Endometrial microvascular endothelial cells (primary cell): Measurements from ENCODE around the gene FAM47E. TPM values are rescaled to one million over a fixed set of nuclear protein-coding genes. Genes with fewer than 3 reads are reported as not detected.
"Not testable (repeated sequence)": the region's sequence is repeated elsewhere in the genome, so short reads cannot be mapped to it uniquely, and the experiment has no call there.

Experiments used
- in situ Hi-C: cut with HindIII; loops from 2 replicates; pipeline ENCODE4 v1.10.0; 2017; ENCODE audit warnings: low sequenced_read_pairs, low pct_unique_long_range_greater_than_20kb; ENCODE audit errors: inconsistent ontology term
- total RNA-seq: library from RNA; depleted of rRNA; stranded (reverse); fragments of >200 nt; gene quantifications from one replicate; pipeline ENCODE4 v1.2.3, GENCODE V29; 2015; ENCODE audit errors: inconsistent ontology term

FAM47E gene
- total RNA-seq, 1 donor from 2014 or later, result not detected

DNA sequence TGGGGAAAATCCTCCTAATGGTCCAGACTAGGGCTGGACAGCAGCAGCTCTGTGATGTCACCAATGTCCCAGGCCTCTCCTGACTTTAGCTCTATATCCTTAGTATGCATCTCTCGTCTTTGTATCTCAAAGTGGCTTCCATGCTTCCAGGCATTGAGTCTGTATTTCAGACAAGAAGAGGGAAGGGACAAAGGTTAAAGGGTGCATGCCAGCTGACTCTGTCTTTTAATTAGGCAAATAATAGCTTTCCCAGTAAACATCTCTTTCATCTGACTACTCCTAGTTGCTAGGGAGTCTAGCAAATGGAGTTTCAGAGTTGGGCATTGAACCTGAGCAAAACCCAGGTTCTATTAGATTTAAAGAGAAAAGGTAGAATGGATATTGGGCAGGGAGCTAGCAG is 5.4 kb downstream of the FAM47E start:
- in situ Hi-C loops, result no loop called here

GRCh38 chr4:76257824-76258223 is 6.3 kb downstream of the FAM47E start:
- in situ Hi-C loops, result no loop called here

DNA sequence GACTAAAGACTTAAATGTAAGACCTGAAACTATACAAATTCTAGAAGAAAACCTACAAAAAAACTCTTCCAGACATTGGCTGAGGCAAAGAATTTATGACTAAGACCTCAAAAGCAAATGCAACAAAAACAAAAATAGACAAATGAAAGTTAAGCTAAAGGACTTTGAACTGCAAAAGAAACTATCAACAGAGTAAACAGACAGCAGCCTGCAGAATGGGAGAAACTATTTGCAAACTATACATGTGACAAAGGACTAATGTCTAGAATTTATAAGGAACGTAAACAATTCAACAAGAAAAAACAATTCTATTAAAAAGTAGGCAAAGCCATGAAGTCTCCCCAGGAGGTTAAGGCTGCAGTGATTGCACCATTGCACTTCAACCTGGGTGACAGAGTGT is 9.1 kb downstream of the FAM47E start:
- in situ Hi-C loops, result no loop called here

DNA sequence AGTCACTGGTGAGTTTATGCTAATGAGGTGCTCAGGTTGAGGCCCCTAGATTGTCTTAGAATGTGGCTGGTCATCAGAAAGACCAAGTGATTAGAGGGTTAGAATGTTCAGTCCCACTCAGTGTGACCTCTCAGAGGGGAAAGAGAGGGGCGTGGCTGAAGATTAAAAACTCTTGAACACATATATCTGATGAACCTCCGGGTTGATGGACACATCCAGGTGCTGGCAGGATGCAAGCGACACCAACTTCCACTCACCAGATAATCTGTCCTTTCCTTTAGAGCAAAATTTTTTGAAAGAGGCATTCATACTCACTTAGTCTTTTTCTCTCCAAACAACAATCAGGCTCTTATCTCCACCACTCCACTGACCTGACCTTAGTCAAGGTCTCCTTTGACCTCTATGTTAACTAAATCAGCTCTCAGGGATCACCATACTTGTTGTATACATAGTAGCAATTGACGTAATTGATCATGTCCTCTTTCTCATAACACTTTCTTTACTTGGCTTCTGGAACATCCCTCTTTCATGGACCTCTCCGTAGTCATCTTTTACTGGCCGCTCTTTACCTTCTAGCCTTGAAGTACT is 14.2 kb downstream of the FAM47E start:
- in situ Hi-C loops, result no loop called here

DNA sequence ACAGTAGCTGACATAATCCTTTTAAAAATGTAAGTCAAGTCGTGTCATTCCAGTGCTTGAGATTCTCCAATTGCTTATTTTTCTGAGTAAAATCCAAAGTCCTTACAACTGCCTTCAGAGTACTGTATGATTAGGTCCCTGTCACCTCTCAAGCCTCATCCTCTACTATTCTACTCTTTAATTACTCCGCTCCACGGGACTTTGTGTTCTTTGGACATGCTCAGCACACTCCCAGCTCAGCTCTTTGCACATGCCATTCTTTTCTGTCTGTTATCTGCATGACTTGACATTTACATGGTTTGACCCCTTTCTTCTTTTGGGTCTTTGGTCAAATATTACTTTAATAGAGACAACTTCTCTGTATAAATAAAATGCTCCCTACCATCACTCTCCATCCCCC is 15.1 kb downstream of the FAM47E start:
- in situ Hi-C loops, result no loop called here

DNA sequence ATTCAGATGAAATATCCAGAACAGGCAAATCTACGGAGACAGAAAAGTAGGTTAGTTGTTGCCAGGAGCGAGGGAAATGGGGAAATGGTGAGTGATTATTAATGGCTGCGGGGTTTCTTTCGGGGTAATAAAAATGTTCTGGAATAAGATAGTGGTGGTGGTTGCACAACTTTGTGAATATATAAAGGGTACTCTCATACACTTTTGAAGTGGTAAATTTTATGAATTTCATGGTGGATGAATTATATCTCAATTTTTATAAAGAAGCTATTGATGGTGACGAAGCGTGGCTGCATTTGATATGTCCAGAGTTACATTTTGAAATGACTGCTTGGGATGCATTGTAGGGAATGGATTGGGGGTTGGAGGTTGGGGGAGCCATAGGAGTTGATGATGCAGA is 16.3 kb downstream of the FAM47E start:
- in situ Hi-C loops, result no loop called here

DNA sequence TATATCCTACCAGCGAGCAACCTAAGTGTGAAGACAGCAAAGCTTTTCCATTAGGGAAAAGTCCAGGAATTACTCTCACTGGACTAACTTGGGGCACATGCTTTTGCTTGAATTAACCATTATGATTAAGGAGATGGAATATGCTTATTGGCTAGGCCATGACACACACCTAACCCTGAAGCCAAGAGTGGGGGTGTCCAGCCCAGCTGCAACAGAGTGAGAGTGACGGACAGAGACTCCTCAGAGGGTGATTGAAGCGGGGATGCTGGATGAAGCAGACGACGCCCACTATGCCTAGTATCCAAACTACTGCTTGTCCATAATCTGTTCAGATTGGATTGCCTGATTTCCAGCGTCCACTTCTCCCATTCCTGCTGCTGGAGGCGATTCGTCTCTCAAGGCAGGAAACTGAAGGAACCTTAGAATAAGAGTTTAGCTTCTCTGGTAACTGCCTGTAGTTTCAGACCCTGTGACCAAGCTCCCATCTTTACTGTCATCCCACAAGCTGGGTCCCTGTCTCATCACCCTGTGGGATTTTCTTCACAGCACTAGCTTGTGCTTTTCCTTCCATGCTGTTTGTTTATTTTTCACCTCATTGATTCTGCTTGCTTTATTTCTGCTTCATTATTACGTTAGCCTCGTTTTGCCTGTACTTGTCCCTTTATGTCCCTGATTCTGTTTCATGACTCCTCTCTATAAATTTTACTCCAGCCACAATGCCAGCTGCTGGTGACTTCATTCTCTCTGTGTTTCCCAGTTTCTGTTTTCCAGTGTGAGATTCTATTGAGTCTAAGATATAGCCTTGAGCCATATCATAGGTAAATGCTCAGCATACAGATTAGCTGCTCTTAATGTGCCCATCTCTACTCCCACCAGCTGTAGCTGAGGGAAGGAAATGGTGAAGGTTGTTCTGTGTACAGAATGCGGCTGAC is 19.0 kb downstream of the FAM47E start:
- in situ Hi-C loops, result no loop called here

- in situ Hi-C loops, result no loop called here
Observed at GRCh38 chr4:76271248-76271647, 19.7 kb downstream of the FAM47E start.

- in situ Hi-C loops, result no loop called here
Observed at GRCh38 chr4:76272073-76272472, 20.6 kb downstream of the FAM47E start.

DNA sequence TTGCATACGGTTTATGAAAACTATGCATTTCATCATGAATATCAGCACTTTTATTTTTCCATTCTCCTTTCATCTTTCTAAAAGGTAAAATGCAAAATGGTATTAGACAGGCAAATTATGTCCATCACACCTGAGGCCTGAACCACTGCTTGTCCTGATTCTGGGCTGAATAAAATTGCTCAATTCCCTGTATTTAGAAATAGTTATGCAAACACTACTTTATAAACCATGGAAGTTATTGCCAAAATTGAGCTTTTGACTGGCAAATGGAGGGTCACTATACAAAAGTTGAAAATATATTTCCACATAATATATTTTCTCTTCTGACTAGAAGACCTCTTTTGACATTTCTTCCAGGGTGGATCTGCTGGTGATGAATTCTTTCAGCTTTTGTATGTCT is 21.1 kb downstream of the FAM47E start:
- in situ Hi-C loops, result no loop called here

DNA sequence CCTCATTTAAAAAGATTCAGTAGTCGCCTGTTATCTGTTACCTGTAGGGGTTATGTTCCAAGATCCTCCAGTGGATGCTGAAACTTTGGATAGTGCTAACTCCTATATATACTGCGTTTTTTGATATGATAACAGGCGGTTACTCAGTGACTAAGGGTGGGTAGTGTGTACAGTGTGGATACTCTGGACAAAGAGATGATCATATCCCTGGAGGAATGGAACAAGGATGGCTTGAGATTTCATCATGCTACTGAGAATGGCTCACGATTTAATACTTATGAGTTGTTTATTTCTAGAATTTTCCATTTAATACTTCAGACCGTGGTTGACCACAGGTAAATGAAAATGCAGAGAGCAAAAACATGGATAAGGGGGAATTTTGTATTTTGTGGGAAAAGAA is 21.5 kb downstream of the FAM47E start:
- in situ Hi-C loops, result no loop called here

DNA sequence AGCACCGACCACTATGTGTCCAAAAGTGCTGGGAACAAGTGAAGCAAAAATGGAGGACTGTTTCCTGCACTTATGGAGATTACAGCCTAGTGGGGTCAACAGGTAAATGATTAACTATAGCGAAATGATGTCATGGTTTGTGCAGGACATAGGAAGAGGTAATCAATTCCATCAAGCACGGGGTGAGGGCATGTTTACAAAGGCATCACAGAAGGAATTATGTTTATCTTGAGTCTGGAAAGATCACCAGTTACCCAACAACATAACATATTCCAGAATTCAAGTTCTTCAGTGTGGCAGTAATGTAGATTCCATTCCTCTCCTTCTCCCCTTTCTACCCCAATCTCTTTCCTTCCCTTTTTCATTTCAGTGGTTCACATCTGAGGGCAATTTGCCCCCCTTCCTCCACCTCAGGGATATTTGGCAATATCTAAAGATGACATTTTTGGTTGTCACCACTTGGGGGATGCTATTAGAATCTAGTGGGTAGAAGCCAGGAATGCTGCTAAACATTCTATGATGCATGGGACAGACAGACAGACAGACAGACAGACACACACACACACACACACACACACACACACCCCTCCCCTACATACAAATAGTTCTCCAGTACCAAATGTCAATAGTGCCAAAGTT is 24.1 kb downstream of the FAM47E start:
- in situ Hi-C loops, result no loop called here

DNA sequence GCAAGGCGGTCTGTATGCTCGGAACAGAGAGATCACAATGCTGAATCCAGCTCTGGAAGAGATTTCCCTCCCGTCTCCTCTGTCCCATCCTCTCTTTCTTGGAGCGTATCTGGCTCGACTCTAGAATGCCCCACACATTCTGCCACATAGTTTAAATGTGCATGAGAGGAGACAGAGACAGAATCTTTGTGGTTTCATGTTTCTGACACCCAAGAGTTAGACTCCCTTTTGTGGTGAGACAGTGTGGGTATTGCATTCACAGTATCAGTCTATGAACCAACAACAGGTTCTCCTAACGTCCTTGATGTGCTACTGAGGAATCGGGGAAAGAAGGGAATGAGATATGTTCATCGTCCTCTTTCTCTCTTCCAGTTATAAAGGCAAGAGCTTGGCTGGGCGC is 25.3 kb downstream of the FAM47E start:
- in situ Hi-C loops, result no loop called here

DNA sequence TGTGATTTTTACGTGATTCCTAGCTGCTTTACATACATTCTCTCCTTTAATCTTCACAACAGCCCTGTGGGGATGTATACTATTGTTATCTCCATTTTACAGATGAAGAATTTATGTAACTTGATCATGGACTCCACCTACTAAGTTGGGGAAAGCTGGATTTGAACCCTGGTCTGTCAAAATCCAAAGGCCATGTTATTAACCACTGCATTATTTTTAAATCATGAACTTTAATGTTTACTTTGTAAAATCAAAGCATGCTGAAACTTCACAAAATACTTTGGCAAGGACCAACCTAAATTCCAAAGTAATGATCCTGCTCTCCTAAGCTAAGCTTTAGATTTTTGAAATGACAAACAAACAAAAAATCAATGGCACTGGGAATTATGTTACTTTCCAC is 26.1 kb downstream of the FAM47E start:
- in situ Hi-C loops, result no loop called here

DNA sequence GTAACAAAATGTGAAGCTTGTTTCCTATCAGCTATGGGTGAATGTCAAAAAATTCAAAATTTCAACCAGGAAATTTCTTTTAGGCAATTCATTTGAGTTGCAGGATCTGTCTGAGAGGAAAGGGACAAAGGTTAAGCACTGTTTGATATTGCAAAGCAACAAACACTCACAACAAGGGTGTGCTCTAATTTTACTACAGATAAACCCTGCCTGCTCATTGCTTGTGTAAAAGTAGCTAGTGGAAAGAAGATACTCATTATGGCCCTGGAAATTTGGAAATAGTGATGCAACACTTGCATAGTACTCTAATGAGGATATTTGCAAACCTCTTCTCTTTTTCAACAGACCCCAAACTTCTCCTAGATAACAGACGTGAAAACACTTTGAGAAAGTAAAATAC is 27.1 kb downstream of the FAM47E start:
- in situ Hi-C loops, result no loop called here

- in situ Hi-C loops, result no loop called here
Observed at GRCh38 chr4:76279462-76279861, 27.9 kb downstream of the FAM47E start.

DNA sequence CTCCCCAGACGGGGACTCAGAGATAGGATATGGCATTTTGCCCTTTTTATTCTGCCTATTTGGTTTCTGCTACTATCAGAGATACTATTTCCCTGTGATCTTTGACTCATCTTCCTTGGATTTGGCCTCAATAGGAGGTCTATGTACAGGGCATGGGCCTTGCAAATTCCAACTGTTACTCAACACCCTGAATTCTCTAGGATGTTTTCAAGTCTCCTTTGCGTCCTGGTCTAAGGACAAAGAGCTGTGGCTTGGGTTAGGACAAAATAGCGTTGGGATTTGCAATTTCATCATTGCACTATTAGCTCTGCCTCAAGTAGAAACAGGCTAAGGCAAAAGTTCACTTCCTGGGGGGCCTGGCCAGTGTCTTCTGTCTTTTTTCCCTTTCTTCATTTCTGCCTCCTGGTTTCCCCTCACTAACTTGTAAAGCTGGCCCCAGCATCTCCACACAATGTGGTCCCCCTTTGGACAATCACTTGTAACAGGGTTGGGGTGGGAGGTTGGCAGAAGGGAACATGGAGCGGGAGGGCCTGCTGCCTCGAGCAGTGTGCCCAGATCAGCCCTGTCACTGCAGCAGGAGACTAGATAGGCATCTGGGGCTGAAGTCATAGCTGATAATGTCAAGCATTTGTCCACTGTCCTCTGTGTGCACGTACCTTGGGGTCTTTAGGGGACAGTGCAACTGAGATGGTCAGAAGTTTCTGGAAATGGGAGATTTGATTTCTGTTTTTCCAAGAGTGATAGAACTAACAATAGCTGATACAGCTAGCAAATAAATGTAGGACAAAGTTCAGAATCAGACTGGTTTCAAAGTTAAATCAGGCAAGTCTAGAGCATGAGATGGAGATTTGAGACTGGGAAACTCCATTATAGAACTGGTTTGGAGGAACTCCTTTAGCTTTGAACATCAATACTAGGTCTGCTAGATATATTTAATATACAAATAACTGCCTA is 29.2 kb downstream of the FAM47E start:
- in situ Hi-C loops, result no loop called here

DNA sequence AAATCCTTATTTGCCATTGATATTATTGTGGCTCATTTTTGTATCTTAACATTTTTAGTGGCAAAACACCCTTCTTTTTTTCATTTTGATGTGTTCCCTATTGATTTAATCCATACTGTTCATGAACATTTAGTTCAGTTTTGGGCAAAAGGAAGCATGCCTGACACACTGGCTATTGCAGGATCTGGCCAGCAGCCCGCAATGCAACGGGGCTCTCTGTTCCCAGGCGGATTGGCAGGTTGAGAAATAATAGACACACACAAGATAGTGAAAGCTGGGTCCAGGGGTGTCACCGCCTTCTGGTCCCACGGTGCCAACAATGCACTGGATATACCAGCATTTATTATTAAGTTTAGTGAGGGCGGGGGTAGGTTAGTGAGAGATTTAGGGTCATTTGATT is 30.1 kb downstream of the FAM47E start:
- in situ Hi-C loops, result not testable (repeated sequence)
